IMR-90 (cell line): ENCODE results near the gene STARD8. TPM values are rescaled to one million over a fixed set of nuclear protein-coding genes. Genes with fewer than 3 reads are reported as not detected.

Experiments used
- ATAC-seq: fragments of 200-7000 bp; cut with Tn5 transposase; 2 replicates; pipeline ENCODE4 v1.9.1; 2020; ENCODE audit warnings: low read depth, mild to moderate bottlenecking, moderate library complexity
- BruUV-seq: library from RNA; stranded (reverse); fragments of 400-500 nt; replicated peaks from 2 replicates; lab custom pipeline; 2021; lab: Mats Ljungman, UMichigan
- CTCF ChIA-PET: fragments of 300-600 bp; formaldehyde crosslinking; extraction: SDS; loops from one replicate; lab custom pipeline; 2021; ENCODE audit warnings: antibody characterized with exemption; lab: Yijun Ruan, JAX
- POLR2A ChIA-PET: fragments of 300-600 bp; sonication (Branson Sonifier 250); formaldehyde crosslinking; loops from one replicate; lab custom pipeline; 2022; ENCODE audit warnings: antibody characterized with exemption; ENCODE audit not compliant: unreplicated experiment; lab: Charles Lee
- DNase-seq: peaks from one replicate; pipeline ENCODE4 v3.0.0; 2013
- H2AFZ ChIP-seq: replicated peaks from 2 replicates; pipeline ENCODE3; 2013; ENCODE audit warnings: low read length, mild to moderate bottlenecking; ENCODE audit not compliant: poor library complexity
- H2AK5ac ChIP-seq: 2 replicates; pipeline ENCODE4 v1.6.1; 2013; ENCODE audit warnings: low read depth, low read length, inconsistent platforms
- H2AK9ac ChIP-seq: replicated peaks from 2 replicates; pipeline ENCODE3; 2013; ENCODE audit warnings: mild to moderate bottlenecking, low read depth, low read length, moderate library complexity; ENCODE audit not compliant: poor library complexity
- H2BK120ac ChIP-seq: 2 replicates; pipeline ENCODE4 v1.6.1; 2013; ENCODE audit warnings: low read depth, low read length, inconsistent platforms
- H2BK15ac ChIP-seq: 3 replicates; pipeline ENCODE4 v1.6.1; 2013; ENCODE audit warnings: low read depth, low read length, inconsistent platforms
- H2BK20ac ChIP-seq: 2 replicates; pipeline ENCODE4 v1.6.1; 2013; ENCODE audit warnings: low read depth, mild to moderate bottlenecking, inconsistent platforms, low read length, moderate library complexity
- H2BK5ac ChIP-seq: 2 replicates; pipeline ENCODE4 v1.6.1; 2013; ENCODE audit warnings: mild to moderate bottlenecking, low read depth, low read length, inconsistent platforms; ENCODE audit not compliant: poor library complexity, severe bottlenecking
- H3K14ac ChIP-seq: replicated peaks from 2 replicates; pipeline ENCODE4 v1.6.1; 2013; ENCODE audit warnings: low read depth, low read length, inconsistent platforms
- H3K18ac ChIP-seq: 2 replicates; pipeline ENCODE4 v1.6.1; 2013; ENCODE audit warnings: low read depth, low read length, control low read depth
- H3K23ac ChIP-seq: 2 replicates; pipeline ENCODE4 v1.6.1; 2013; ENCODE audit warnings: low read depth, low read length, inconsistent platforms
- H3K27ac ChIP-seq: 2 replicates; pipeline ENCODE4 v1.5.1; 2013; ENCODE audit warnings: mild to moderate bottlenecking, control low read depth, low read length; ENCODE audit not compliant: insufficient read depth
- H3K27me3 ChIP-seq: 2 replicates; pipeline ENCODE4 v1.6.1; 2013; ENCODE audit warnings: low read length; ENCODE audit not compliant: control insufficient read depth, insufficient read depth
- H3K36me3 ChIP-seq: 2 replicates; pipeline ENCODE4 v1.6.1; 2013; ENCODE audit warnings: low read length, mixed read lengths; ENCODE audit not compliant: control insufficient read depth, insufficient read depth
- H3K4ac ChIP-seq: 2 replicates; pipeline ENCODE4 v1.6.1; 2013; ENCODE audit warnings: low read depth, low read length, inconsistent platforms
- H3K4me1 ChIP-seq: 2 replicates; pipeline ENCODE4 v1.6.1; 2013; ENCODE audit warnings: low read length, mixed read lengths; ENCODE audit not compliant: control insufficient read depth, insufficient read depth
- H3K4me2 ChIP-seq: 2 replicates; pipeline ENCODE4 v1.6.1; 2013; ENCODE audit warnings: low read depth, mild to moderate bottlenecking, control low read depth, low read length, moderate library complexity
- H3K4me3 ChIP-seq: 2 replicates; pipeline ENCODE4 v1.5.1; 2013; ENCODE audit warnings: low read depth, mild to moderate bottlenecking, control low read depth, low read length, moderate library complexity; ENCODE audit not compliant: insufficient read depth
- H3K56ac ChIP-seq: 2 replicates; pipeline ENCODE4 v1.6.1; 2013; ENCODE audit warnings: low read length, inconsistent platforms; ENCODE audit not compliant: insufficient read depth; ENCODE audit errors: extremely low read depth
- H3K79me1 ChIP-seq, 2 experiments: 2 replicates each; pipeline ENCODE4 v1.6.1; 2013; ENCODE audit warnings: low read length in 2 of 2, inconsistent platforms in 1 of 2, low read depth in 1 of 2
- H3K9ac ChIP-seq: 2 replicates; pipeline ENCODE4 v1.6.1; 2013; ENCODE audit warnings: low read depth, low read length, control low read depth
- H3K9me1 ChIP-seq: 2 replicates; pipeline ENCODE4 v1.6.1; 2013; ENCODE audit warnings: low read length, inconsistent platforms; ENCODE audit not compliant: insufficient read depth
- H3K9me3 ChIP-seq: 2 replicates; pipeline ENCODE4 v1.6.1; 2013; ENCODE audit warnings: low read length; ENCODE audit not compliant: control insufficient read depth, insufficient read depth
- H4K20me1 ChIP-seq: 2 replicates; pipeline ENCODE4 v1.6.1; 2013; ENCODE audit warnings: low read length, inconsistent platforms; ENCODE audit not compliant: insufficient read depth
- H4K5ac ChIP-seq: 2 replicates; pipeline ENCODE4 v1.6.1; 2013; ENCODE audit warnings: mild to moderate bottlenecking, low read depth, low read length, control low read depth
- H4K8ac ChIP-seq, 2 experiments: 2 replicates each; pipeline ENCODE4 v1.6.1; 2013; ENCODE audit warnings: low read depth in 2 of 2, low read length in 2 of 2, control low read depth in 1 of 2, inconsistent platforms in 1 of 2
- H4K91ac ChIP-seq: 2 replicates; pipeline ENCODE4 v1.6.1; 2013; ENCODE audit warnings: low read depth, low read length, inconsistent platforms; ENCODE audit not compliant: insufficient read depth
- ELK1 ChIP-seq: fragments of 150-350 bp; IDR thresholded peaks from 2 replicates; pipeline ENCODE4 v1.6.1; 2016; ENCODE audit warnings: low read depth, mild to moderate bottlenecking, low read length, moderate library complexity, borderline replicate concordance
- MXI1 ChIP-seq: IDR thresholded peaks from 2 replicates; pipeline ENCODE4 v1.6.1; 2012; ENCODE audit warnings: low read depth, mild to moderate bottlenecking, low read length, moderate library complexity, borderline replicate concordance
- RFX5 ChIP-seq: IDR thresholded peaks from 2 replicates; pipeline ENCODE4 v1.8.0; 2012; ENCODE audit warnings: low read depth, mild to moderate bottlenecking, low read length, moderate library complexity
- WGBS, 2 experiments: methylation state at CpG; one replicate each; pipeline versions ENCODE4 v1.1.5 to v1.1.7; 2013; ENCODE audit warnings: missing lambda C conversion rate in 2 of 2; ENCODE audit not compliant: insufficient read length in 1 of 2; ENCODE audit errors: extremely low coverage in 2 of 2; 5-methylcytosine and 5-hydroxymethylcytosine counted together
- dilution Hi-C: fragments of 300-500 bp; cut with HindIII; formaldehyde crosslinking; loops from one replicate; pipeline ENCODE4 v1.14.3; 2018; ENCODE audit warnings: low sequenced_read_pairs; ENCODE audit not compliant: unreplicated experiment
- in situ Hi-C: fragments of 300-500 bp; cut with MboI; formaldehyde crosslinking; loops from 3 replicates; pipeline ENCODE4 v1.14.3; 2019; ENCODE audit warnings: low sequenced_read_pairs, inconsistent platforms, mixed read lengths
- intact Hi-C: fragments of 100-400 bp; cut with micrococcal nuclease; formaldehyde crosslinking; loops from 2 replicates; pipeline ENCODE4 v1.10.0; 2022
- polyA plus RNA-seq, 3 experiments: library from polyadenylated mRNA; depleted of rRNA; stranded (reverse); fragments of >200 nt; gene quantifications; 2 replicates each; pipeline ENCODE4 v1.2.3, GENCODE V29; 2012; ENCODE audit warnings: low replicate concordance in 1 of 3
- total RNA-seq: library from RNA; depleted of rRNA; stranded (reverse); fragments of >200 nt; gene quantifications from 2 replicates; pipeline ENCODE4 v1.2.3, GENCODE V29; 2012

STARD8 gene
- total and polyA plus RNA-seq, 2 of the 4 experiments (the other 2 are of a cell fraction): 1.6 to 2.3 TPM

GRCh38 chrX:68731254-68731653, 83.8 kb downstream of the STARD8 start:
- no TSS peak for BruUV-seq
- Histone ChIP-seq H3K9me1 (0 out of 2 replicates have a peak, but pooled peaks cover 3% of the 10 kb centered on the region), H4K20me1 (no peaks in the 10 kb centered on the region), H3K4ac (no peak overlapping the region), H4K91ac (no peak overlapping the region), H3K23ac (no peak overlapping the region), H3K79me1 (no peaks in the 10 kb centered on the region), H2BK120ac (no peak overlapping the region), H3K4me1 (no peaks in the 10 kb centered on the region), H2AFZ (no peak overlapping the region), H3K9ac (no peak overlapping the region), H2BK15ac (no peak overlapping the region), H2BK20ac (no peak overlapping the region), H3K36me3 (no peaks in the 10 kb centered on the region), H3K14ac (no peak overlapping the region), H2AK9ac (no peak overlapping the region), H3K4me2 (no peak overlapping the region), H2AK5ac (no peak overlapping the region), H3K56ac (no peak overlapping the region), H2BK5ac (no peak overlapping the region), H3K4me3 (no peak overlapping the region), H4K5ac (no peak overlapping the region), H3K18ac (no peak overlapping the region), H3K9me3 (no peaks in the 10 kb centered on the region), H4K8ac (no peak overlapping the region), H3K27ac (no peak overlapping the region), H3K27me3 (peaks cover 24% of the 10 kb centered on the region)
- in situ Hi-C loops (no loop called here), intact Hi-C loops (no loop called here), dilution Hi-C loops (no loop called here)
- CTCF ChIA-PET: no interaction called here
- ATAC-seq (no peak), DNase-seq (no peak)
- no CpG with 5 or more reads among the region's 2 CpGs for WGBS, 2 experiments
- POLR2A ChIA-PET: no interaction called here
- TF ChIP-seq ELK1 (no peak), MXI1 (no peak), RFX5 (no peak)
